GM18868 (cell line): Measurements from ENCODE around the gene PLXNB1.
"Not testable (repeated sequence)": the region's sequence is repeated elsewhere in the genome, so short reads cannot be mapped to it uniquely, and the experiment has no call there.

Source experiments
- ATAC-seq: cut with Tn5 transposase; IDR thresholded peaks from one replicate; pipeline ENCODE4 v1.9.1; 2021; ENCODE audit warnings: mild to moderate bottlenecking, moderate library complexity; ENCODE audit not compliant: unreplicated experiment

PLXNB1 gene

DNA sequence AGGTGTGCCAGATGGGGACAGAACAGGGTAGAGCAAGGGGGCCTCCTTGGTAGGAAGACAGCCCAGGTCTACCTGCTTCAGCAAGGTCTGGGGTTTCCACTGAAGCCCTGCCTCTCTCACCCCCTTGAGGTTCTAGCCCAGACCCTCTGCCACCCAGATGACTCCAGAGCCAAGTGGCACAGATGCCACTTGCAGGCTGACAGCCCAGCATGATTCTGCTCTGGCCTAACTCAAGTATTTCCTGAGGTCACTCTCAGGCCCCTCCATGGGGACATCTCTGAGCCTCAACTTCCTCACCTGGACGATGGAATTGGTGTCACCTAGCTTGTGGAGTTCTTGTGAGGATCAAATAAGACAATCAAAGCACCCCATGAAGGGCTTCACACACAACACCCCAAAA, 23.9 kb downstream of the PLXNB1 start:
- ATAC-seq: no peak

DNA sequence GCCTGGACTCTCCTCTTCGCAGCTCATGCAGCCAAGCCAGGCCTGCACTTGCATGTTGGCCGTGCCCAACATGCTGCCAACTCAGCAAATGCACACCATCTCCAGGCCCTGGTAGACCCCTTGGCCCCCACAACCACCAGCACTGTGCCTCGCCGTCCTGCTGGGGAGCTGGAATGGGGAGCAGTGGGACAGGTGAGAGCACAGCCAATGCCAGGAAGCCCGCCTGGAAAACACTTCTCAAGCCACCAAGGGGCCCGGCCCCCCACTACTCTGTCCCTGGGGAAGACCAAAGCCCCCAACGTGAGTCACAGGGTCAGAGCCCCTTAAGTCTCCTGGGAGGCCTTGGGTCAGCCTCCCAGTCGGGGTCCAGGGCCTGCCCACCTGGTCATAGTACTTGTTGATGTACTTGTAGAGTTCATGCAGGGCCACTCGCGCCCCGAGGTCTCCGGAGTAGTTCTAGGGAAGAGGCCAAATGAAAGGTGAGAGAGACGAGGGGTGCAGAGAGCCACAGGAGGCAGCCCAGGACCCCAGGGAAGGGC, 24.5 kb downstream of the PLXNB1 start:
- ATAC-seq: no peak

DNA sequence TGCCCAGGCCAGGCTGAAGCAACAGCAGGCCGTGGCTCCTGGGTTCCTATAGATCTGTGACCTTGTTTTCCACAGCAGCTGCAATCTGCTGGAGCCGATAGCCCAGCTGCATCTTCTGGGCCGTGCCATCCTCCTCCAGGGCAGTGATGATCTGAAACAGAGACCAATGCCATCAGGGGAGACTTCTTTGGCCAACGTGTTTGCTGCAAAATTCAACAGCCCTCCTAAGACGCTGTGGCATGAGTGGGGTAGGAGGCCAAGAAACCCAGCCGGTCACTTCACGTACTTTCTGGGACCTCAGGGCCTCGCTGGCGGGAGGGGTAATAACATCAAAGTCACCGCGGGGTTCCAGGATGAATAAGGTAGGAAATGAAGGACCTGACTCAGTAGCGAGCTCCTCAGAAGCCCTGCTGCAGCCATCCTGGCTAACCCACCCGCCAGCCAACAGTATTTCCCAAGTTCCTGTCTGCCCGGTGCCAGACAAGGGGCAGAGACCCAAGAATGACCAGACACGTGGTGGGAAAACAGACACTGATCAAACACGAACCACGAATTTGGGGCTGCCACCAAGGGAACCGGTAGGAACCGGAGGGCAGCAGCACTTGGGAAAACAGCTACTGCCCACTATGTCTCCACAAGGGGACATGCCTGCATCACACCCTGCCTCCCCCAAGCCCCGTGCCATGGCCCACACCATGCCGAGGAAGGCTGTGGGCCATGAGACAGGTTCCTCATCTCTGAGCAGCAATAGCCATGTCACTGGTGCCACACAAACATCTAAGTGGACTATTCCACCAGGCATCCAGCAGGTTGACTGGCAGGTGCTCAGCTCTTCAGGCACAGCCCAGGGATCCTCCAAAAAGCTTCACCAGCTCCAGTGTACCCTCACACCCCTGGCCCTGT, 25.2 kb downstream of the PLXNB1 start:
- ATAC-seq: no peak

DNA sequence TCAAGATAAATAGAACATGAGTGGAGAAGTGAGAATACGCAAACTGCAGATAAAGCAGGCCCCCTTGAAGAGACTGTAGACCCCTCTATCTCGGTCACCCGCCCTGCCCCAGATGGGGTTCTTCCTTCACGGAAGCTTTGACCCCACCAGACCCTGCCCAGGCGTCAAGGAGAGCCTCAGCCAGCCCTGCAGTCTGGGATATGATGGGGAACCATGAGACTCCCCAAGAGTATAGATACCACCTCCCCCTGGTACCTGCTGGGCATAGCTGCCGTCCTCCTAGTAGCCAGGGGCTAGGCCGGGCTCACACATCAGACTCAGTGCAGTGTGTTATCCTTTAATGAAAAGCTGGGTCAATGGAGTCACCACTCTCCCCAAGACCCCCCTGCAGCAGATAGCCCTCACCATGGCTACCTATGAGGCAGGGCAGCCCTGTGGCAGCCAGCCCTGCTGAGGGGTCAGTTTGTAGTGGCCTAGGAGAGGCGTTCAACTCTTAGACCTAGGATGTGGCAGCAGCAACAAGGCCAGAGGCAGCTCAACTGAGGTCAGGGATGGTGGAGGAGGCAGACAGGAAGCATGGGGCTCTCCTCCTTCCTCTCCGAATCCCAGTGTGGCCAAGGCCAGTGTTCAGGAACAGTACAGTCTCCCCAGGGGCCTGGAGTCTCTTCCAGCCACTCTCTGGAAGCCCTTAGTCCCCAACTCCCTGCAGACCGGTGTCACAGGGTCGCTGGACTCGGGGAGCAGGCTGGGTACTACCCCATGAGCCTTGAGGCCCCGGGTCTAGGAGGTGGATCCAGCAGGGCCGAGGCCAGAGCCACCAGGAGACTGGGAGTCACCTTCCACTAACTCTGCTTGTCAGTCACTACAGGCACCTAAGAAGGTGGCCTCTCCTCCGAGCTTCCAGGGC, 26.1 kb downstream of the PLXNB1 start:
- ATAC-seq: no peak

DNA sequence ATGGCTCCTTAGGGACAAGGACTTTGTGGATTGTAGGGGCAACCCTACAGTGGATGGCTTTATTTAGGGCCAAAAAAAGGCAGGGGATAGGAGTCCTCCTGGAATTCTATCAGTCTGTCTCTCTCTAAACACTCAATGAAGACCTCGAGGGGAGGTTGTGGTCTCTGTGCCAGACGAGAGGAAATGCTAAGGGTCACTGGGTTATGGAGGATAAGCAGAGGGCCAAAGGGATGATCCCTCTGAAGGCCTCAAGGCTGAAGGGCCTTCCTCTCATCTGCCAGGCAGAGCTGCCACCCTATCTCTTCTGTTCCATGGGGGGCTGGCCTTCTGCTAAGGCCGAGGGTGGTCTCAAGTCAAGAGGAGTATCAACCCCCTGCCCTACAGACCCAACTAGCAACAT, 27.0 kb downstream of the PLXNB1 start:
- ATAC-seq: no peak

DNA sequence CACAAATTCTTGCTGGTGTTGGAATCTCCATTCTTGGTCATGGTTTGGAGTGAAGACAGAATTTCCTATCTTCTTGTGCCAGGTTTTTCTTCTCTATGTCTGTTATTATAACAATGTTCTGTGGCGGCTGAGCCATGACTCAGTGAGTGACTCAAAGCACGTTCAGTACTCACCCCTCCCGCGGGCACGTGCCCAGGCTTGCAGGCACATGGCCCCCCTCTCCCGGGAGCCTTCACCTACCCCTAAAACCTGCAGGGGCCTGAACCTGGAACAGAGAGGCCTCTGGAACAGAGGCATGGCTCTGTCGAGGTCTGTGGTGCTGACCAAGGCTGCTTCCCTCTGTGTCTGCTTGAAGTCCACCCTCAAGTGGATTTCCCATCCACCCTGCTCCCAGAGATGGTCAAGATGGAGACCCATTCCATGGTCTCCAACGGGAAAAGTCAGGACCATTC, 27.6 kb downstream of the PLXNB1 start:
- ATAC-seq: no peak

DNA sequence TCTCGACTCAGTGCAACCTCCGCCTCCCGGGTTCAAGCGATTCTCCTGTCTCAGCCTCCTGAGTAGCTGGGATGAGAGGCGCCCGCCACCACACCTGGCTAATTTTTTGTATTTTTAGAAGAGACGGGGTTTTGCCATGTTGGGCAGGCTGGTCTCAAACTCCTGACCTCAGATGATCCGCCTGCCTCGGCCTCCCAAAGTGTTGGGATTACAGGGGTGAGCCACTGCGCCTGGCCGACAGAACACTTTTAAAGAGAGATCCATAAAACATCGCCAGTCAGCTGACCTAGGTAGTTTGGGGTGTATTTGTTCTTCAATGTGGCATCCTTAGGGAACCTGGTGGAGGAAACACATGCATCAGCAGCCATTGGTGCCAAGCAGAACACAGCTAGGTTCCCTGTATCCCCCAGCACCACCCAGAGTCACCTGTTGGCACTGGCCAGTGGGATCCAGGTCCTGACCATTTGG, 28.4 kb downstream of the PLXNB1 start:
- not testable (repeated sequence) for ATAC-seq

DNA sequence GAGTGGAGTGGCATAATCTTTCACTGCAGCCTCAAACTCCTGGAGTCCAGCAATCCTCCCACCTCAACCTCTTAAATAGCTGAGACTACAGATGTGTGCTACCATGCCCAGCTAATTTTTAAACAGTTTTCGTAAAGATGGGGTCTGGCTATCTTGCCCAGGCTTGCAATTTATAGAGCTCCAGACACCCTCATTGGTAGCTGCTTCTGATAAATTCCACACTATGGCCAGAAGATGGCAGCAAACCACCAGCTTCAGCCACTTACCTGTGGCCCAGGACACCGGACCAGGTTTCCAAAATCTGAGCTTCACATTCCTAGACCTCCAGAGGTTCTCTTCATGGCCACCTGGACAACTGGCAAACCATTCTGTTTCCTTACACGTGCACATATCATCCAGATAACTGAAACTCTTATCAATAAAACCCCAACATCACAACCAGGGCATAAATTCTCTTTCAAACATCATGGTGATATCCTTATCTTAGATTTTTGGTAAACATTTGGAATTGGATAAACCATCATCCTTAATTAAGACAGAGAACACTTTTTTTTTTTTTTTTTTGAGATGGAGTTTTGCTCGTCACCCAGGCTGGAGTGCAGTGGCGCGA, 29.0 kb downstream of the PLXNB1 start:
- ATAC-seq: no peak

DNA sequence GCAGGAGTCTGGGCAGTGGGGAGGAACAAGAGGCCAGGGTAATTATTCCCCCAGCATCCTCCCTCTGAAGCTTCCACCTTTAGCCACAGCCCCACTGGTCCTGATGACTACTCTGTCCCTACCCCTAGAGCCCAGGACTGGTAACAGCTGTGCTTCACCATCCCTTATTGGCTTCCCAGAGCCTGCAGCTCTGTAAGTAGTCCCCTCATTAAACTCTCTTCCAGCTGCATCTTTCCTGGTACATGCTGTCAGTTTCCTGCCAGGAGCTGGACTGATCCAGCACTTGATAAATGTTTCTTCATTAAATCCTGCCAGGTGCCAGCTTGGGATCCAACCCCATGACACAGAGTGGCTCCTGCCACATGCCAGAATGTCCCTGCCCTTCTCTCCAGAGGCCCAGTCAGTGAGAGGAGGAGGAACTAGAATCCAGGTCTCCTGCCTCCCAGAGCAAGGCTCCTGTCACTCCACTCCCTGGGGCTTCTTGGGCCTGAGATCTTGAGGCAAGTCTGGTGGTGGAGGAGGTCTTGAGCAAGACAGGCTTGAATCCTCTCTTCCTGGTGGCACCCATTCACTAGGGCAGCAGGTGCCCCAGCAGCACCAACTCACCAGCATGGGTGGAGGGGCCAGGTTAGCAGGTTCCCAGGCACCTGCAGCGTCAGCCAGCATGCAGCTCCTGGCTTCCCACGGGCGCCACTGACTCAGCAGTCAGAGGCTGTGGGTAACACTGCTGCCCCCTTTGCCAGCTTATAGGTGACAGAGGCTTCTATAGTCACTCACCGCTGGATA, 30.3 kb downstream of the PLXNB1 start:
- no peak for ATAC-seq

GRCh38 chr3:48398701-48399386, 31.0 kb downstream of the PLXNB1 start:
- no peak for ATAC-seq

GRCh38 chr3:48397767-48398681, 31.9 kb downstream of the PLXNB1 start:
- ATAC-seq: no peak

- ATAC-seq: no peak
These were observed 34.2 kb downstream of the PLXNB1 start for GRCh38 chr3:48395714-48396113.

GRCh38 chr3:48394391-48394790, 35.5 kb downstream of the PLXNB1 start:
- ATAC-seq: no peak

- no peak for ATAC-seq
These were observed 40.9 kb downstream of the PLXNB1 start for GRCh38 chr3:48388966-48389365.

DNA sequence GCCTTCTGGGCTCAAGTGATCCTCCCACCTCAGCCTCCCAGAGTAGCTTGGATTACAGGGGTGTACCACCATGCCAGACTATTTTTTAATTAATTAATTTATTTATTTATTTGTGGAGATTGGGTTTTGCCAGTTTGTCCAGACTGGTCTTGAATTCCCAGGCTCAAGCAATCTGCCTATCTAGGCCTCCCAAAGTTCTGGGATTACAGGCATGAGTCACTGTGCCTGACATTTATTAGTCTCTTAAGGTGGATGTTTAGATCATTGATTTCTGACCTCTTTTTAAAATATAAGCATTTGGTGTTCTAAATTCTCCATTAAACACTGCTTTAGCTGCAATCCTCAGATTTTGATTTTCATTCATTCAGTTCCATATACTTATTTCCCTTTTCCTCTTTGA, 42.3 kb downstream of the PLXNB1 start:
- ATAC-seq: no peak

- ATAC-seq: no peak
These were observed 56.9 kb downstream of the PLXNB1 start for GRCh38 chr3:48372862-48373435.

DNA sequence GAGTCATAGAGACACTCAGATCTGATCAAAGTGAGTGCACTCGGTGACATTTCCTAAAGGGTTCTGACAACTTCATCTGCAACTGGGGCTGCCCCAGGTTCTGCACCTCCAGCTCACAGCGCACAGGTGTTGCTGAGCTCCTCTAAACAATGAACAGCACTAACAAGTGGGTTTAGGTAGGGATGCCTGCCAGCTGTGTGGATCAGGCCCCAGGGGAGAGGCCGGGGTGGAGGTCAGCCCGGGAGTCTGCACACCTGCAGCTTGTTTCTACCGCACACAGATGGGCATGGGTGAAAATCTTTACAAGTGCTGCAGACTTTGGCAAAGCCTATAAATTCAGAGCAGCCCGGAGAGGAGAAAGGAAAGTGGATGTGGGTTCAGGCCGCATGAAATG, 57.5 kb downstream of the PLXNB1 start:
- ATAC-seq: no peak
